Adrenal gland (tissue), 5 donors: ENCODE measurements around the gene CCNQ.

Experiments used
- POLR2A ChIP-seq, 2 donors: fragments of 450-650 bp; IDR thresholded peaks; one replicate each; pipeline ENCODE4 v1.6.1; 2017; ENCODE audit warnings: antibody characterized with exemption in 2 of 2, mild to moderate bottlenecking in 2 of 2, moderate library complexity in 1 of 2
- TF ChIP-seq, protein P1 (sequence below), 6 experiments: fragments of 450-650 bp in 4 of 6; fragments of 200-600 bp in 2 of 6; sonication (generic) in 1 of 6; IDR thresholded peaks; 1 replicate in 5 of 6; 2 replicates in 1 of 6; pipeline versions ENCODE4 v1.5.1 to v1.8.0; 2016 to 2021; ENCODE audit warnings: antibody characterized with exemption in 6 of 6, mild to moderate bottlenecking in 2 of 6, moderate library complexity in 1 of 6
- donor health status: DM: no; HTN: no; CAD: no.

- TF ChIP-seq POLR2A (IDR thresholded peaks at IDR 0.05): no peak
- TF ChIP-seq, protein P1, sequence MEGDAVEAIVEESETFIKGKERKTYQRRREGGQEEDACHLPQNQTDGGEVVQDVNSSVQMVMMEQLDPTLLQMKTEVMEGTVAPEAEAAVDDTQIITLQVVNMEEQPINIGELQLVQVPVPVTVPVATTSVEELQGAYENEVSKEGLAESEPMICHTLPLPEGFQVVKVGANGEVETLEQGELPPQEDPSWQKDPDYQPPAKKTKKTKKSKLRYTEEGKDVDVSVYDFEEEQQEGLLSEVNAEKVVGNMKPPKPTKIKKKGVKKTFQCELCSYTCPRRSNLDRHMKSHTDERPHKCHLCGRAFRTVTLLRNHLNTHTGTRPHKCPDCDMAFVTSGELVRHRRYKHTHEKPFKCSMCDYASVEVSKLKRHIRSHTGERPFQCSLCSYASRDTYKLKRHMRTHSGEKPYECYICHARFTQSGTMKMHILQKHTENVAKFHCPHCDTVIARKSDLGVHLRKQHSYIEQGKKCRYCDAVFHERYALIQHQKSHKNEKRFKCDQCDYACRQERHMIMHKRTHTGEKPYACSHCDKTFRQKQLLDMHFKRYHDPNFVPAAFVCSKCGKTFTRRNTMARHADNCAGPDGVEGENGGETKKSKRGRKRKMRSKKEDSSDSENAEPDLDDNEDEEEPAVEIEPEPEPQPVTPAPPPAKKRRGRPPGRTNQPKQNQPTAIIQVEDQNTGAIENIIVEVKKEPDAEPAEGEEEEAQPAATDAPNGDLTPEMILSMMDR (IDR thresholded peaks at IDR 0.05): no peak
Observed at GRCh38 chrX:153602601-153603000, 3.7 kb upstream of the CCNQ start.
